Measurements from ENCODE around the gene PRKCH.

DNA sequence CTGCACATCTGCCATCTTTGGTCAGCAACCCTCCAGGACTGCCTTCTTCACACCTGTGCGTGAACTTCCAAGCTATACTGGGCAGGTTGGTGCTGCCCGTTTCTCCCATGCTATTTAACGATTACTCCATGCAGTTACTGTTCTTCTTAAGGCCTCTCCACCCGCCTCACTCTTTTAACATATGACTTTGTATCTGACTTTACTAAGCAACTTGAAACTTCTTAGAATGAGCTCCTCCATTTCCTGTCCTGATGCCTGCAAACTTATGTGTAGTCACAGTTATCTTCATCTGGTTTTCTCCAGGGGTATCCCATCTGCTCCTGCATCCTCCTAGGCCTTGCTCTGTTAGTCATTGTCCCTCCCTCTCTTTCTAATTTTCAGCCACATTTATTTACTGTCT lies 35.7 kb downstream of the PRKCH start:
- TF ChIP-seq POLR2A (IDR thresholded peaks at IDR 0.05; ENCODE audit: low read length) (no peak), ZFP36 (IDR thresholded peaks at IDR 0.05; ENCODE audit: borderline replicate concordance, partially characterized antibody) (no peak), FOSL2 (IDR thresholded peaks at IDR 0.05) (no peak), FOSL2 (CRISPR knock-in tag; IDR thresholded peaks at IDR 0.05) (no peak), RNF2 (IDR thresholded peaks at IDR 0.05; ENCODE audit: borderline replicate concordance, low read depth) (no peak), EP300 (IDR thresholded peaks at IDR 0.05) (no peak)
- TF ChIP-seq, protein P1, sequence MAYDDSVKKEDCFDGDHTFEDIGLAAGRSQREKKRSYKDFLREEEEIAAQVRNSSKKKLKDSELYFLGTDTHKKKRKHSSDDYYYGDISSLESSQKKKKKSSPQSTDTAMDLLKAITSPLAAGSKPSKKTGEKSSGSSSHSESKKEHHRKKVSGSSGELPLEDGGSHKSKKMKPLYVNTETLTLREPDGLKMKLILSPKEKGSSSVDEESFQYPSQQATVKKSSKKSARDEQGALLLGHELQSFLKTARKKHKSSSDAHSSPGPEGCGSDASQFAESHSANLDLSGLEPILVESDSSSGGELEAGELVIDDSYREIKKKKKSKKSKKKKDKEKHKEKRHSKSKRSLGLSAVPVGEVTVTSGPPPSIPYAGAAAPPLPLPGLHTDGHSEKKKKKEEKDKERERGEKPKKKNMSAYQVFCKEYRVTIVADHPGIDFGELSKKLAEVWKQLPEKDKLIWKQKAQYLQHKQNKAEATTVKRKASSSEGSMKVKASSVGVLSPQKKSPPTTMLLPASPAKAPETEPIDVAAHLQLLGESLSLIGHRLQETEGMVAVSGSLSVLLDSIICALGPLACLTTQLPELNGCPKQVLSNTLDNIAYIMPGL (CRISPR knock-in tag; IDR thresholded peaks at IDR 0.05; ENCODE audit: borderline replicate concordance) = no peak
- TF ChIP-seq, protein P2, sequence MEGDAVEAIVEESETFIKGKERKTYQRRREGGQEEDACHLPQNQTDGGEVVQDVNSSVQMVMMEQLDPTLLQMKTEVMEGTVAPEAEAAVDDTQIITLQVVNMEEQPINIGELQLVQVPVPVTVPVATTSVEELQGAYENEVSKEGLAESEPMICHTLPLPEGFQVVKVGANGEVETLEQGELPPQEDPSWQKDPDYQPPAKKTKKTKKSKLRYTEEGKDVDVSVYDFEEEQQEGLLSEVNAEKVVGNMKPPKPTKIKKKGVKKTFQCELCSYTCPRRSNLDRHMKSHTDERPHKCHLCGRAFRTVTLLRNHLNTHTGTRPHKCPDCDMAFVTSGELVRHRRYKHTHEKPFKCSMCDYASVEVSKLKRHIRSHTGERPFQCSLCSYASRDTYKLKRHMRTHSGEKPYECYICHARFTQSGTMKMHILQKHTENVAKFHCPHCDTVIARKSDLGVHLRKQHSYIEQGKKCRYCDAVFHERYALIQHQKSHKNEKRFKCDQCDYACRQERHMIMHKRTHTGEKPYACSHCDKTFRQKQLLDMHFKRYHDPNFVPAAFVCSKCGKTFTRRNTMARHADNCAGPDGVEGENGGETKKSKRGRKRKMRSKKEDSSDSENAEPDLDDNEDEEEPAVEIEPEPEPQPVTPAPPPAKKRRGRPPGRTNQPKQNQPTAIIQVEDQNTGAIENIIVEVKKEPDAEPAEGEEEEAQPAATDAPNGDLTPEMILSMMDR (IDR thresholded peaks at IDR 0.05) = no peak

Data from A549 (cell line).